GM10266 (cell line): Measurements from ENCODE around the gene EHD4.

ENCODE experiments used
- DNase-seq: peaks from one replicate; pipeline ENCODE4 v3.0.0; 2012; ENCODE audit errors: extremely low spot score
- TF ChIP-seq, protein P1 (sequence below): IDR thresholded peaks from 2 replicates; pipeline ENCODE4 v1.5.1; 2012; ENCODE audit warnings: mild to moderate bottlenecking, low read depth; ENCODE audit not compliant: control insufficient read depth, insufficient read depth; ENCODE audit errors: missing control alignments

EHD4 gene

GRCh38 chr15:41954036-41954435 is 18.3 kb downstream of the EHD4 start:
- TF ChIP-seq, protein P1, sequence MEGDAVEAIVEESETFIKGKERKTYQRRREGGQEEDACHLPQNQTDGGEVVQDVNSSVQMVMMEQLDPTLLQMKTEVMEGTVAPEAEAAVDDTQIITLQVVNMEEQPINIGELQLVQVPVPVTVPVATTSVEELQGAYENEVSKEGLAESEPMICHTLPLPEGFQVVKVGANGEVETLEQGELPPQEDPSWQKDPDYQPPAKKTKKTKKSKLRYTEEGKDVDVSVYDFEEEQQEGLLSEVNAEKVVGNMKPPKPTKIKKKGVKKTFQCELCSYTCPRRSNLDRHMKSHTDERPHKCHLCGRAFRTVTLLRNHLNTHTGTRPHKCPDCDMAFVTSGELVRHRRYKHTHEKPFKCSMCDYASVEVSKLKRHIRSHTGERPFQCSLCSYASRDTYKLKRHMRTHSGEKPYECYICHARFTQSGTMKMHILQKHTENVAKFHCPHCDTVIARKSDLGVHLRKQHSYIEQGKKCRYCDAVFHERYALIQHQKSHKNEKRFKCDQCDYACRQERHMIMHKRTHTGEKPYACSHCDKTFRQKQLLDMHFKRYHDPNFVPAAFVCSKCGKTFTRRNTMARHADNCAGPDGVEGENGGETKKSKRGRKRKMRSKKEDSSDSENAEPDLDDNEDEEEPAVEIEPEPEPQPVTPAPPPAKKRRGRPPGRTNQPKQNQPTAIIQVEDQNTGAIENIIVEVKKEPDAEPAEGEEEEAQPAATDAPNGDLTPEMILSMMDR = no peak
- no peak for DNase-seq

GRCh38 chr15:41952013-41952563 is 20.3 kb downstream of the EHD4 start:
- TF ChIP-seq, protein P1 = no peak
- DNase-seq = no peak

DNA sequence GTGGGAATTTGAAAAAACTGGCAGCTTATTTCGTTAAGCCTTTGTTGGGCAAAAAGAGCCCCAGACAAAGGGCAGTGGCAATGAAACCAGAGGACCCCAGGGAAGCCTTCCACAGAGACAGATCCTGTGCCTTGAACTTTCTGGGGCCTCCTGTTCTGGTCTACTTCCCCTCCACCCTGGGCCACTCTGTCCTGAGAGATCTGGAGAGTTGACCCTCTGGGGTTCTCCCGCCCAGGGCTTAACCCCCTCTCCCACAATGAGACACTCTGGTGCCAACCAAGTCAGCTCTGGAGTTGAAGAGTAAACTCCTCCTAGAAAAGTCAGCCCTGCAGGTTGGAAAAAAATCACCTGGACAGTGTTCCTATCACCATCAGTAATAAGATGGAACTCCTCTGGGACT is 20.8 kb downstream of the EHD4 start:
- TF ChIP-seq, protein P1 = no peak
- DNase-seq = no peak

GRCh38 chr15:41950489-41950888 is 21.9 kb downstream of the EHD4 start:
- TF ChIP-seq, protein P1 = no peak
- DNase-seq = no peak

DNA sequence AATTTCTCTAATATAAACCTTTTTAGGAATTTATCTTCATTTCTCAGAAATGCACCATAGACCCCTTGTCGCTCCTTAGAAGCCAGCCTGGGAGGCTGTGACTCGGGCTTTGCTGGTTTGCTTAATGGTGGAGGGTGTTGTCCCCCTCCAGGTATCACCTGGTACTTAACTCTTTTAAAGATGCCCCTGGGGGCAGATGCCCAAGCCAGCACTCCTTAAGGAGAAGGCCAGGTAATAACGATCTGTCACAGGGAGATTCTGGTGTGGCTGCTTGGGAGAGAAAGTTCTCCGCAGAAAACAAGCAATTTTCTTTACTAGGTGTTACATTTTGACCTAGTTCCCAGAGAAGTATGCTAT is 22.3 kb downstream of the EHD4 start:
- DNase-seq = no peak
- TF ChIP-seq, protein P1 = no peak

DNA sequence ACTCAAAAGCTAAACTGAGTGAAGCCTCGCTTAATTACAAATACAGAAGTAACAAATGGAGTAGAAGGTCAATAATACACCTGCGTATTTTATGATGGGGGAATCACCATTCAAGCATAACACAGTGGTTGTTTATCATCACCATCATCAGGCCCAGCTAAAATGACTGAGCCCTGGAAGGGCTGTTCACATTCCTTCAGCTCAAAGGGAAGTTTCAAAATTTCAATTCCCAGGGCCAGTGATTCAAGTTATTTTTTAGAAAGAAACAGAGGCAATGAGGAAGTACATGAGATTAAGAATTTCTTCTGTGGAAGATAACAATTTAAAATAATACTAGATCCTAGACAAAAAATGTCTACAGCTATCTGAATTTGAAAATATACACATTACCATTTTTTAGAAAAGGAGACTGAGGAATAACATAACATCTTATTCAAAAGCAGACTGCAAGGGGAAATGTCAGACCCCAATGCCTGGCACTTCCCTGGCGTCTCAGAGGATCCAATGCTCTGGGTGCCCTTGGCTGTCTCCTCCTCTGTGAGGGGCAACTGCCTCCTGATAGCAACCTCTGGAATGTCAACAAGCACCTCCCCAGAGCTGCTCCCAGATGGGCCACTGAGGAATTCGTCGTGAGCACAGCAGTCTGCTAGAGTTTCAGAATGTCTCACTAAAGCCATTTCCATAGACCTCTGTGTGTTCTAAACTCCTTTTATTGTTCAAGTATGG is 22.8 kb downstream of the EHD4 start:
- TF ChIP-seq, protein P1 = no peak
- no peak for DNase-seq

GRCh38 chr15:41948490-41948889 is 23.9 kb downstream of the EHD4 start:
- TF ChIP-seq, protein P1 = no peak
- DNase-seq = no peak
